ENCODE measurements around the gene LONP2. TPM values are rescaled to one million over a fixed set of nuclear protein-coding genes. Genes with fewer than 3 reads are reported as not detected.

LONP2 gene
- total RNA-seq, 2 experiments from 2014 or later: 49.9 to 53.9 TPM

DNA sequence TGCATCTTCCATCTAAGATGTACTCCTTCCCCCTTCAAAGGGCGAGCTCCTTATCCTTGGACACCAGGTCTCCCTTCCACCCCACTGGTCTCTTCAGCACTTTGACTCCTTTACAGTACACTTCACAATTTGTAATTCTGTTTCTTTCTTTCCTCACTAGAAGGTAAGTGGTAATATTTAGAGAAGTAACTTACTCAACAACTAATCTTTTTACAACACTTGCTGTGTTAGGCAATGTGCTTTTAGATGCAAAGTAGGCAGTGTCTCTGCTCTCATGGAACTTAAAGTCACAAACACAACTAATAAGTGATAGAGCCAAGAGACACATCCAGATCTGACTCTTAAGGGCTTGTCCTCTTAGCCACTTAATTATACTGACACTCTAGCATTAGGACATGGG is 134.7 kb downstream of the LONP2 start:
- peaks cover 1% of the 10 kb centered on the region for H3K36me3 Mint-ChIP-seq (ENCODE audit: low read depth)
- no peak for DNase-seq
- H3K4me3 Mint-ChIP-seq: no peak overlapping the region
- H3K4me1 Mint-ChIP-seq (ENCODE audit: low read depth): peaks cover 49% of the 10 kb centered on the region
- H3K9me3 Mint-ChIP-seq: no peaks in the 10 kb centered on the region
- H3K27ac Mint-ChIP-seq: no peak overlapping the region
- H3K27me3 Mint-ChIP-seq (ENCODE audit: low read depth): no peaks in the 10 kb centered on the region
- intact Hi-C loops (cut with micrococcal nuclease): no loop called here
- CTCF ChIA-PET: no interaction called here

DNA sequence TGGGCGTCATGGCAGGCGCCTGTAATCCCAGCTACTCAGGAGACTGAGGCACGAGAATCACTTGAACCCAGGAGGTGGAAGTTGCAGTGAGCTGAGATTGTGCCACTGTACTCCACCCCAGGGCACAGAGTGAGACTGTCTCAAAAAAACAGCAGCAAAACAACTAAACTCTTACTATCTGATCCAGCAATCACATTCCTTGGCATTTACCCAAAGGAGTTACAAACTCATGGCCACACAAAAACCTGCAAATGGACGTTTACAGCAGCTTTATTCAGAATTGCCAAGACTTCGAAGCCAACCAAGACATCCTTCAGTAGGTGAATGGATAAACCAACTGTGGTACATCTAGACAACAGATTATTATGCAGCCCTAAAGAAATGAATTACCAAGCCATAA is 137.1 kb downstream of the LONP2 start:
- CTCF ChIA-PET: interaction anchor here (1.0 kb wide), 1 partner anchor 55 kb away, joined by 3 read pairs; no protein-coding TSS in a partner anchor
- H3K36me3 Mint-ChIP-seq (ENCODE audit: low read depth): peaks cover 4% of the 10 kb centered on the region
- H3K4me3 Mint-ChIP-seq: no peak overlapping the region
- H3K9me3 Mint-ChIP-seq: no peaks in the 10 kb centered on the region
- peaks cover 49% of the 10 kb centered on the region for H3K4me1 Mint-ChIP-seq (ENCODE audit: low read depth)
- no peak for DNase-seq
- H3K27ac Mint-ChIP-seq: no peak overlapping the region
- H3K27me3 Mint-ChIP-seq (ENCODE audit: low read depth): no peaks in the 10 kb centered on the region
- intact Hi-C loops (cut with micrococcal nuclease): loop anchor here (10.0 kb wide), 1 partner anchor 1546 kb away; the partner anchor contains the start of gene C16orf87

DNA sequence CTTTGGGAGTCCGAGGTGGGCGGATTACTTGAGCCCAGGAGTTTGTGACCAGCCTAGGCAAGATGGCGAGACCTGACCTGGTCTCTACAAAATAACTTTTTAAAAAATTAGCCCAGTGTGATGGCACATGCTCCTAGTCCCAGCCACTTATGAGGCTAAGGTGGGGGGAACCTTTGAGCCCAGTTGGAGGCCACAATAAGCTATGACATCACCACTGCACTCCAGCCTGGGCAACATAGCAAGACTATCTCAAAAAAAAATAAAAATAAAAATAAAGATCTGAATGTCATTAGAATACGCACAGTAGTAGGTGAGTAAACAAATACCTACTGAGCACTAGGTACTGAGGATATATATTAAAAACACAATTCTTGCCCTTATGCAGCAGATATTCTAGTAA is 138.0 kb downstream of the LONP2 start:
- intact Hi-C loops (cut with micrococcal nuclease): loop anchor here (10.0 kb wide), 1 partner anchor 1547 kb away; the partner anchor contains the start of gene C16orf87
- Mint-ChIP-seq H3K4me1 (ENCODE audit: low read depth) (peaks cover 44% of the 10 kb centered on the region), H3K27me3 (ENCODE audit: low read depth) (no peaks in the 10 kb centered on the region), H3K4me3 (no peak overlapping the region), H3K9me3 (no peaks in the 10 kb centered on the region), H3K36me3 (ENCODE audit: low read depth) (peaks cover 4% of the 10 kb centered on the region), H3K27ac (no peak overlapping the region)
- CTCF ChIA-PET: no interaction called here
- no peak for DNase-seq

DNA sequence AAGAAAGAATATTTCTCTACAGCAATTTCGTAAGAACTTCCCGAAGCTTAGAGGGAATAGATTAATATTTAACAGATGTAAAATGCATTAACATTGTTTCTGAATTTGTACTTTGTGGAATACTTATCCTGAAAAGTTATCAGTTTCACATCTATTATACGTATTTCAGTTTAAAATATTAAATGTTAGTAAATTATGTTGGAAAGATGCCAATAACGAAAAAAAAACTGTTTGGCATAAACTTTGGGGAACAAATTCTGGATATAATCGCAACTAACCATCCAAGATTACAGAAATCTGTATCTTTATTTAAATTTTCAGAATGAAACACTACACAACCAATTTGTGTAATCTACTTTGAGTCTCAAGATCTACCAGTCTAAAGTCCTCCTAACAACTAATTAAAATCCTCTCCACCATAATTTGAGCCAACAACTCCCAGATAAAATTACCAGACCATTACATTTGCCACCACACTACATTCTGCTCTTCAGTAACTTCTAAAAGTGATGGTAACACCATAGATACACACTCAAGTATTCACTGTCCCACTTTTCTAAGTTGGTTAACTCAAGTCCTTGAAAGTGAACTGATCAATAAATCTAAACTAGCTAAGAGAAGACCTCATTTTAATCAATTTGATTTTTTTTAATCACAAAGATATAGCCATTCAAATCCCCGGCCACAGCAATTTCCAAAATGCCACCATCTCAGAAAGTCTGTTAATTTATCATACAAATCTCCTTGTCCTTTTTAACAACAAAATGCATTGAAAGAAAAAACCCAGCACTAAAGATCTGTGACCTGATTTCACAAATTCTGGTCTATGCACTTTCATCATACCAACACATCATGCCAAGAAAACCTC is 139.1 kb downstream of the LONP2 start:
- Mint-ChIP-seq H3K36me3 (ENCODE audit: low read depth) (peaks cover 4% of the 10 kb centered on the region), H3K9me3 (no peaks in the 10 kb centered on the region), H3K4me3 (peak overlapping the region; percentile 89), H3K27me3 (ENCODE audit: low read depth) (no peaks in the 10 kb centered on the region), H3K27ac (no peak overlapping the region), H3K4me1 (ENCODE audit: low read depth) (peaks cover 42% of the 10 kb centered on the region)
- no peak for DNase-seq
- intact Hi-C loops (cut with micrococcal nuclease): loop anchor here (10.0 kb wide), 1 partner anchor 1548 kb away; the partner anchor contains the start of gene C16orf87
- CTCF ChIA-PET: interaction anchor here (1.1 to 1.8 kb wide), 4 partner anchors 14 to 240 kb away, joined by 4 to 6 read pairs (median 5); no protein-coding TSS in a partner anchor

DNA sequence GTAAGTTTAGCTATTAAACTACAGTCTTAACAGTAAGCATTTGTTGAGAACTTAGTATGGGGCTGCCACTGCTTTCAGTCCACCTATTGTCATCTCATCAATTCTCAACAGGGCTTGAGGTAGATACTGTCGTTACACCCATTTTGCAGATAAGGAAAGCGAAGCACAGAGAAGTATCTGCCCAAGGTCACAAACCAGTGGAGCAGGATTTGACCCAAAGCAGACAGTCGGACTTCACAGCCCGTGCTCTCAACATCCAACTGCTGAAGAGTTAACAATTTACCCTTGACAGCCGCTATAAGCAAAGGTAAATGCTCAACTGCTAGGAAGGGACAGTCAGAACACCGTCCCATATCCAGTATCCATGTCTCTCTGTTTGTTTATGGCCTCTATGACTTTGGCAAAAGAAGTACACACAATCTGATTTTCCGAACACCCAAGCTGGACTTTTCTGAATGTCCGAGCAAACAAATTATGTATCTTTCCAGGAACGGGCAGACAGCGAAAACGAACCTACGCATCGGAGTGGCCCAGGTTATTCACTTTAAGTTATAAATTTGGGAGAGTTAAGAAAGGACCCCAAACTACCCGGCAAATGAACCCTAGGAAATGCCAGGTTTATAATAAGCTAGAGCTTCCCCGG is 139.9 kb downstream of the LONP2 start:
- no peaks in the 10 kb centered on the region for H3K27me3 Mint-ChIP-seq (ENCODE audit: low read depth)
- DNase-seq: peak; percentile 9
- peak overlapping the region; percentile 89 for H3K4me3 Mint-ChIP-seq
- H3K27ac Mint-ChIP-seq: peak overlapping the region; percentile 90
- H3K9me3 Mint-ChIP-seq: no peaks in the 10 kb centered on the region
- H3K36me3 Mint-ChIP-seq (ENCODE audit: low read depth): peaks cover 4% of the 10 kb centered on the region
- intact Hi-C loops (cut with micrococcal nuclease): loop anchor here (10.0 kb wide), 1 partner anchor 1549 kb away; the partner anchor contains the start of gene C16orf87
- CTCF ChIA-PET: interaction anchor here (1.1 to 1.8 kb wide), 4 partner anchors 15 to 239 kb away, joined by 4 to 6 read pairs (median 5); no protein-coding TSS in a partner anchor
- H3K4me1 Mint-ChIP-seq (ENCODE audit: low read depth): peaks cover 34% of the 10 kb centered on the region

DNA sequence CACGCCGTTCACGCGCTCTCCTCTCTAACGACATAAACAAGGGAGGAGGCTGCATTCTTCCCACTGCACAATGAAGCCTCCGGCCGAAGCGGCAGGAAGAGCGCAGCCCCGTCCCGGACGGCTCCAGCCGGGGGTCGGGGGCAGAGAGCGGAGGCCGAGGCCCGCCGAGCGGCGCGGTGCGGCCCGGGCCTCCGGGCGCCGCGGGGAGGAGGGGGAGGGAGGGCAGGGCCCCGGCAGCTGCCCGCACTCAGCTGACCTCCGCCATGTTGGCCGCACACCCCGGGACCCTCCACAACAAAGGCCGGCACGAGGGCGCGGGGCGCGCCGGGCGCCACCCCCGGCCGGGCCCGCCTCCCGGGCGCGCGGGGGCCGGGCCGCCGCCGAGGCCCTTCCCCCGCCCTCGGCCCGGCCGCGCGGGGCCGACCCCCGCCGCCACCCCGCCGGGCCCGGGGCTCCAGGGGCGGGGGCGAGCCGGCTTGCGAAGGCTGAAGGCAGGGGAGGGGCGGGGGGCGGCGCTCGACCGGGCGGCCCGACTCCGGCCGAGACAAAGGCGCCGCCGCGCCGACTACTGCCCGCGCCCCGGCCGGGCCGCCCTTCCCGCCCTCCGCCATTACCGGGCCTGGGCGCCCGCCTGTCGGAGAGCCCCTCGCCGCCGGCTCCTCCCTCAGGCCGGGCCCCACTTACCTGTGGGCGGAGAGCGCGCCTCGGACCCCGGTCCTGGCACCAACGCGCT is 140.6 kb downstream of the LONP2 start:
- CTCF ChIA-PET: interaction anchor here (1.3 to 2.1 kb wide), 4 partner anchors 16 to 245 kb away, joined by 4 to 8 read pairs (median 6); no protein-coding TSS in a partner anchor
- Mint-ChIP-seq H3K4me1 (ENCODE audit: low read depth) (peaks cover 27% of the 10 kb centered on the region), H3K36me3 (ENCODE audit: low read depth) (peaks cover 4% of the 10 kb centered on the region), H3K4me3 (peak overlapping the region; percentile 89), H3K27ac (peak overlapping the region; percentile 90), H3K27me3 (ENCODE audit: low read depth) (no peaks in the 10 kb centered on the region), H3K9me3 (no peaks in the 10 kb centered on the region)
- intact Hi-C loops (cut with micrococcal nuclease): loop anchor here (1.0 to 10.0 kb wide), 5 partner anchors 18 to 1550 kb away; partner anchors contain the start of gene C16orf87
- DNase-seq: peak; percentile 25

DNA sequence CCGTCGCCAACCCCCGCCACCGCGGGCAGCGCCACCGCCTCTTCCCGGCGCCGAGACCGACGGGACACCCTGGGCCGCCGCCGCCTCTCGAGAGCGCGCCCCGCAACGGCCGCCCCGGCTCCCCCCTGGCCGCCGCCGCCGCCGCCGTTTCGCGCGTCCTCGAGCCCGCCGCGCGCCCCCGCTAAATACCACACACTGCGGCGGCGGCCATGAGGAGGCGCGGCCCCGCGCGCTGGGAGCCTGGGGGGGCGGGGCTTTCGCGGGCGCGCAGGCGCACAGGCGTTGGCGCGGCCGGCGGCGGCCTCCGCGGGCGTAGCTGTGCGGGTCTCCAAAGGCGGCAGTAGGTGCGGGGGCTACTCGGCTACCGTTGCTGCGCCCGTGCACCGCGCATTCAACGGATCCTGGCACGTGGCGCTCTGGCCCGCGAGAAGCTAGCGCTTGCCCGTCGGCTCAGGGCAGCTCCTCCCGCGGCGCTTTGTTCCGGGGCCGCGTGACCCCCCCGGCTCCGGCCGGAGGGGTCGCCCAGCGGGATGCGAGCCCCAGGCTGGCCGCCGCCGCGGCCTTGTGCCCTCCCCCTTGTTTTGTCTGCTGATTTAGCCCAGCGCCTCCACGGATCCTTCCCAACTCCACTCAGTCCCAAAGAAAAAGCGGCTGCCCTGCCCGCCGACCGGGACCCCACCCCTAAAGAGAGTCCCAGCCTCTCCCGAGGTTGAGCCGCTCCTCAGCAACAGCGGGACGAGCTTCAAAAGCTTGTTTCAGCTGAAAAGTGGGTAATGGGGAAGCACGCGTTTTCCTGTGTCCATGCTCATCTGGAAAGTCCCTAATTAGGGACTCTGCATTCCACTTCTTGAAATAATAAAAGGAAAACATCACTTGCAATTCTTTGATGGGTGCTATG is 141.4 kb downstream of the LONP2 start, which contains the start of gene SIAH1:
Gene SIAH1, minus strand, starts transcription at position 161 of the 898 bp plus-strand sequence. CDS start 22,985 bp downstream, outside the sequence.
- Mint-ChIP-seq H3K9me3 (no peaks in the 10 kb centered on the region), H3K27ac (peak within 1 kb of the TSS; percentile 90), H3K4me3 (peak within 1 kb of the TSS; percentile 89), H3K36me3 (ENCODE audit: low read depth) (peaks cover 4% of the 10 kb centered on the region), H3K4me1 (ENCODE audit: low read depth) (peaks cover 22% of the 10 kb centered on the region), H3K27me3 (ENCODE audit: low read depth) (no peaks in the 10 kb centered on the region)
- intact Hi-C loops (cut with micrococcal nuclease): loop anchor here (1.0 to 10.0 kb wide), 5 partner anchors 19 to 1551 kb away; partner anchors contain the start of gene C16orf87
- peak; percentile 83 for DNase-seq
- CTCF ChIA-PET: interaction anchor here (0.6 to 2.1 kb wide), 6 partner anchors 19 to 245 kb away, joined by 3 to 8 read pairs (median 4); no protein-coding TSS in a partner anchor

DNA sequence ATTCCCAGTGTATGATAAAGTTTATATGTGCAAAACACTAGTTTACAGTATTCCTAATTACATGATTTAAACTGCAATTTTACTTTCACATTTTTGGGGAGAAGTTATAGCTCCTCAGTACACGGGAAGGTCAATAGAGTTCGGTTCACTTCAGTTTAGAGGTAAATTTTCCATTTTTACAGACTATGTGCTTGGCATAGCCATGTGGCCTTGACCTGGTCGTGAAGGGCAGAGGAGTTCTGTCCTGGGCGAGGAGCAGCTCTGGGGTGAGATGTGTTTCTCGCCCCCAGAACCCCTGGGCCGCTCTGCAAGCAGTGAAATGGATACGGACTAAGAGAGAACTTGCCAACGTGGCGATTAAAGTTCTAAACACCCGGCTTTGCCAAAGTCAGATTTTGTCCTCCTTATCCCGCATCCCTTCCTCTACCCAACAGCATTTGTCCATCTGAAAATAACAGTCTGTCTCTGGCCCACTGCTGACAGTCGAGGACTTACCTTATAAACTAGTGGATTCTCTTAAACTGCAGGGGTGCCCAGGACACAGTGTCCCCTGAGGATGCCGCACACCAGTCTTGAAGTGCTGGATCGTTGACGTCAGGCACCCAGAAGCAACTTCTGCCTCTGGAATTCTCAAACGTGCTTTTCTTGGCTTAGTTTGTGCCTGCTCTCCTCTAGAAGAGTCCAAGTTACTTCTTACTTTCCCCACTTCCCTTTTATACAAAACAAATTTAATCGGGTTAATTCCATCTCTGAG is 142.6 kb downstream of the LONP2 start:
- peaks cover 11% of the 10 kb centered on the region for H3K4me1 Mint-ChIP-seq (ENCODE audit: low read depth)

DNA sequence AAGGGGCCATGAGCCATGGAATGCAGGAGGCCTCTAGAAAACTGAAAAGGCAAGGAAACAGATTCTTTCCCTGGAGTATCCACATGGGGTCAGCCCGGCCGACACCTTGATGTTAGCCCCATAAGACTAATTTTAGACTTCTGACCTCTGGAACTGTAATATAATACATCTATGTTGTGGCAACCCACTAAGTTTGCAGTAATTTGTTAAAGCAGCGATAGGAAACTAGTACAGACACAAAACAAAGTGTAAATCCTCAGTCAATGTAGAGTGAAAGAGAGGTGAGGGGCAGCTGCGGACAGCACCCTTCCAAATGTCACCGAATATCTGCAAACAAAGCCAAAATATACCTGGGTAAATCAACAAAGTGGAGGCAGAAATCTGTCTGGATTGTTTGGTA is 148.3 kb downstream of the LONP2 start:
- no peak for DNase-seq
- intact Hi-C loops (cut with micrococcal nuclease): no loop called here
- no peak overlapping the region for H3K4me3 Mint-ChIP-seq
- CTCF ChIA-PET: interaction anchor here (0.7 kb wide), 1 partner anchor 189 kb away, joined by 3 read pairs; no protein-coding TSS in a partner anchor
- no peak overlapping the region for H3K27ac Mint-ChIP-seq
- H3K27me3 Mint-ChIP-seq (ENCODE audit: low read depth): no peaks in the 10 kb centered on the region
- no peaks in the 10 kb centered on the region for H3K36me3 Mint-ChIP-seq (ENCODE audit: low read depth)
- peaks cover 9% of the 10 kb centered on the region for H3K4me1 Mint-ChIP-seq (ENCODE audit: low read depth)
- H3K9me3 Mint-ChIP-seq: no peaks in the 10 kb centered on the region

More for the DNA sequence above, 142.6 kb downstream of the LONP2 start:
- peaks cover 4% of the 10 kb centered on the region for H3K36me3 Mint-ChIP-seq (ENCODE audit: low read depth)
- CTCF ChIA-PET: interaction anchor here (0.7 to 2.1 kb wide), 3 partner anchors 122 to 237 kb away, joined by 3 to 8 read pairs (median 4); no protein-coding TSS in a partner anchor
- H3K9me3 Mint-ChIP-seq: no peaks in the 10 kb centered on the region
- intact Hi-C loops (cut with micrococcal nuclease): loop anchor here (10.0 kb wide), 1 partner anchor 1552 kb away; the partner anchor contains the start of gene C16orf87
- no peak overlapping the region for H3K4me3 Mint-ChIP-seq
- no peak overlapping the region for H3K27ac Mint-ChIP-seq
- DNase-seq: no peak
- H3K27me3 Mint-ChIP-seq (ENCODE audit: low read depth): no peaks in the 10 kb centered on the region

All from activated naive CD4-positive, alpha-beta T cell treated with anti-CD3 and anti-CD28 coated beads for 36 hours (primary cell).